ENCODE results near the gene METTL17.
A peak's percentile ranks its signal among the peaks of the same experiment; 100 is the strongest.

DNA sequence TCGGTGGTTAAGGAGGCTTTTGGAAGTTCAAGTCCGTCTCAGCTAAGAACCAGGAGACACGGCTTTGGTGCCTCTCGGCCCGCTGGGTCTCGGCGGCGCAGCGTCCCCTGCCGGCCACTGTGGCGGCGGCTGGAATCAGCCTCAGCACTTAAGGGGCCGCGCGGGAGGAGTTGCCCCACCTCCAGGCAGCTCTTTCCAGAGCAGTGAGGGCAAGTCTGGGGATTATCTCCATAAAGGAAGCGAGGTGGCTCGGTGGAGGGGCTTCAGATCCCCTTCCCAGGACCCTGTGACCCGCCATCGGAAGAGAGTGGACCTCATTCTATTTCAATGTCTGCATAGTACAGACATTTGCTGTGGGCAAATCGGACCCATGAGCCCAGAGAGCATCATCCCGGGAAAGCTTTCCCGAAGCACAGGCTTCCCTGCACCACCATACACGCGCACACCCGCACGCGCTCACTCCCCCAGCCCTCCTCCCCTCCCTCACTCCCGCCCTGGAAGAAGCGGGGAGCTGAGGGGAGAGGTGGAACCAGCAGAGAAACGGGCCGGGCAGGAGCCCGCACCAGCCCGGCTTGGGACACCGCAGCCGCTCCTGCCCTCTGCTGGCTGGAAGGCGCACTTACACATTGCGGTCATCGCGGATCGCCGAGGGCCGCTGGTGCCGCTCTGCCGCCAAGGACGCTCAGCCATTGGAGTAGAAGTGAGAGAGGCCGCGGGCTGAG lies 18.6 kb upstream of the METTL17 start:
- TF ChIP-seq CTCF (IDR thresholded peaks at IDR 0.05): peak in 1 of 3 donors; percentile 80
- no peak for TF ChIP-seq POLR2A (IDR thresholded peaks at IDR 0.05)
